IMR-90 (cell line): ENCODE data around the gene ADGRG3.

Experiments
- CTCF ChIP-seq: conservative IDR thresholded peaks from 2 replicates; pipeline ENCODE4 v1.5.1; 2012; ENCODE audit warnings: mild to moderate bottlenecking, low read depth, low read length, improper control_type of control experiment
- MAZ ChIP-seq: IDR thresholded peaks from 2 replicates; pipeline ENCODE4 v1.6.1; 2012; ENCODE audit warnings: low read depth, mild to moderate bottlenecking, low read length, improper control_type of control experiment, moderate library complexity, borderline replicate concordance
- MXI1 ChIP-seq: IDR thresholded peaks from 2 replicates; pipeline ENCODE4 v1.6.1; 2012; ENCODE audit warnings: low read depth, mild to moderate bottlenecking, low read length, moderate library complexity, borderline replicate concordance
- POLR2A ChIP-seq: IDR thresholded peaks from 2 replicates; pipeline ENCODE4 v1.6.1; 2012; ENCODE audit warnings: mild to moderate bottlenecking, low read depth, low read length
- RAD21 ChIP-seq: IDR thresholded peaks from 2 replicates; pipeline ENCODE4 v1.6.1; 2012; ENCODE audit warnings: low read length, improper control_type of control experiment
- RFX5 ChIP-seq: IDR thresholded peaks from 2 replicates; pipeline ENCODE4 v1.8.0; 2012; ENCODE audit warnings: low read depth, mild to moderate bottlenecking, low read length, moderate library complexity
- SMC3 ChIP-seq: fragments of 150-350 bp; IDR thresholded peaks from 2 replicates; pipeline ENCODE4 v1.6.1; 2016; ENCODE audit warnings: low read depth, mild to moderate bottlenecking, antibody characterized with exemption, low read length, moderate library complexity
- USF2 ChIP-seq: fragments of 150-350 bp; IDR thresholded peaks from 2 replicates; pipeline ENCODE4 v1.6.1; 2017; ENCODE audit warnings: mild to moderate bottlenecking, antibody characterized with exemption, low read length, low read depth

GRCh38 chr16:57722651-57723050, 54.5 kb downstream of the ADGRG3 start:
- no peak for TF ChIP-seq POLR2A
- TF ChIP-seq CTCF, result no peak
- no peak for TF ChIP-seq RAD21
- no peak for TF ChIP-seq MXI1
- TF ChIP-seq RFX5, result no peak
- no peak for TF ChIP-seq MAZ
- no peak for TF ChIP-seq SMC3
- no peak for TF ChIP-seq USF2
